Motor neuron (in vitro differentiated cells): ENCODE data around the gene FRMD4A. TPM values are rescaled to one million over a fixed set of nuclear protein-coding genes. Genes with fewer than 3 reads are reported as not detected.
"Not testable (repeated sequence)": the region's sequence is repeated elsewhere in the genome, so short reads cannot be mapped to it uniquely, and the experiment has no call there.

Source experiments
- ATAC-seq, 8 experiments: fragments of 200-7000 bp; cut with Tn5 transposase; replicated peaks in 6 of 8; 2 replicates each; pipeline ENCODE4 v1.8.0; 2021; ENCODE audit warnings: mild to moderate bottlenecking in 8 of 8, moderate library complexity in 8 of 8
- H3K27ac ChIP-seq, 2 donors: fragments of 250-450 bp; sonication (Bioruptor Pico); 2 replicates each; pipeline ENCODE4 v1.9.0; 2021; ENCODE audit warnings: antibody characterized with exemption in 2 of 2, mild to moderate bottlenecking in 2 of 2, moderate library complexity in 1 of 2
- H3K4me1 ChIP-seq, 2 donors: fragments of 250-450 bp; sonication (Bioruptor Pico); replicated peaks in 1 of 2; 2 replicates each; pipeline ENCODE4 v1.6.1; 2021; ENCODE audit warnings: antibody characterized with exemption in 2 of 2, mild to moderate bottlenecking in 2 of 2, moderate library complexity in 1 of 2
- H3K4me3 ChIP-seq, 5 donors: fragments of 250-450 bp; sonication (Bioruptor Pico); 2 replicates each; pipeline ENCODE4 v1.9.0; 2021; ENCODE audit warnings: antibody characterized with exemption in 5 of 5, mild to moderate bottlenecking in 5 of 5, moderate library complexity in 4 of 5
- WGBS, 10 experiments: fragments of 450-650 bp; shearing (Covaris generic); methylation state at CpG; one replicate each; pipeline ENCODE4 v1.0.0; 2022; 5-methylcytosine and 5-hydroxymethylcytosine counted together
- in situ Hi-C, 9 experiments: fragments of 400-800 bp; cut with MboI; loops; one replicate each; pipeline ENCODE4 v1.15.0; 2021; ENCODE audit warnings: low sequenced_read_pairs in 9 of 9, low pct_unique_long_range_greater_than_20kb in 2 of 9; ENCODE audit not compliant: unreplicated experiment in 9 of 9
- total RNA-seq, 8 experiments: library from RNA; unstranded; fragments of 300-600 nt; gene quantifications; 2 replicates each; pipeline versions ENCODE4 v1.2.3 to v1.2.4, GENCODE V29; 2022

The FRMD4A gene
- total RNA-seq, 8 experiments from 2014 or later = 18.6 to 87.3 (median 44.5) TPM

GRCh38 chr10:13913897-13914296, 416.8 kb downstream of the FRMD4A start:
- in situ Hi-C loops = no loop called here
- Histone ChIP-seq H3K4me1 (no peaks in the 10 kb centered on the region), H3K27ac (no peak overlapping the region), H3K4me3 (no peak overlapping the region)
- 11 to 100% (median 100%) methylated on average over 1 to 3 of the region's 5 CpGs; no CpG with 5 or more reads in 3 of the 10 experiments for WGBS, 10 experiments
- ATAC-seq = no peak

DNA sequence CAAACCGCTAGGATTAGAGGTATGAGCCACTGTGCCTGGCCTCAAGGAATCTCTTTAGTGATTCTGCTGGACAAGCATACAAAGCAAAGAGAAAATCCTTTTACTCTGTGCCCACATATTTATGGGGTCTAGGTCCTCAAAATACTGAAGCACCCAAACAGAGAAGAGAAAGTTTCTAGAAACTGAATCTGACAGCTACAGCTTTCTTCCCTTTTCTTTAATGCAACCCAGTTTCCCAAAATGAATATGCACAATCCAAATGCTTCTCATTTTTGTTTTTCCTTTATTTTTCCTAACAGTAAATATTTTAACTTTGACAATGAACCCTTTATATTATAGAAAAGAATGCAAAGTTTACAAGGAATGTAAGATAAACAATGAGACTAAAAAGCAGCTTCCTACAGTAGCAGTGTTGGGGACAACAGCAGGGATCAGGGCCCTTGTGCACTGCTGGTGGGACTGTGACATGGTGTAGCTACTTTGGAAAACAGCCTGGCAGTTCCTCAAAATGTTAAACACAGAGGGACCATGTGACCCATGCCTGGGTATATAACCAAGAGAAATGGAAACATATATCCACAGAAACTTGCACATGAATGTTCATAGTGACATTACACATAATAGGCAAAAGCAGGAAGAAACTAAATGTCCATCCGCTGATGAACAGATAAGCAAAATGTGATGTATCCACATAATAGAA, 418.8 kb downstream of the FRMD4A start:
- ATAC-seq = no peak
- Histone ChIP-seq H3K4me3 (no peak overlapping the region), H3K4me1 (no peaks in the 10 kb centered on the region), H3K27ac (no peak overlapping the region)
- in situ Hi-C loops = no loop called here
- 80 to 100% (median 90%) methylated on average over 1 to 2 of the region's 2 CpGs; no CpG with 5 or more reads in 3 of the 10 experiments for WGBS, 10 experiments

DNA sequence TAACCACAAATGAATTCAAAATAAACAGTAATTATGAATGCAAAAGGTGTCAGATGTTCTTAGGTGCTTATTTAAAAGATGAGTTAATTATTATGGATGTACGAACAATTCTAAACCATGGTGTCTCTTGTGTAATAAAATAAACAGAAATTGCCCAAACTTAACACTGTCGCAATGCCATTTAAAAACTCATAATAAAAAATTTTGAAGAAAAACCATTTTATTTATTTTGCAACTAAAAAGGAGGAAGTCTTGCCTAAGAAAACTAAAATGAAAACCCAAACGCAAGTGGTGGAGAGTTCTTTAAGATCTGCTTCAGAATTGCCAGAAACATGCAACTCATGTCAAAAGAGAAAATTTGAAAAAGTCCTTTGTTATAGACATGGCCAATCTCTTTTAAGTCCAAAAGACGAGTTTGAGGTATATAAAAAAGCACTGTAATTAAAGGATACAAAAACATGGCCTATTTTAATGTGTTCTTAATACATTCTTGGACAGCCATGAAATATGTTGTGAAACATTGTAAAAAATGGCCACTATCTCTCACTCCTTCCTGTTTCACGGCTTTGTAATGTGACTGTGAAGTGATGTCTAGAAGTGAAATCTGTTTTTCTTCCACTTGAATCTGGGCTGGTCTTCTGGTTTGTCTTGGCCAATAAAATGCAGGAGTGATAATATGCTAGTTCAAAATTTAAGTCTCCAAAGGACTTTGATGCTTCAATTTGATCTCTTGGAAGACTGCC, 421.0 kb downstream of the FRMD4A start:
- no peak overlapping the region for H3K4me3 ChIP-seq
- in situ Hi-C loops = no loop called here
- no peak for ATAC-seq
- H3K4me1 ChIP-seq = no peaks in the 10 kb centered on the region
- 65 to 100% (median 94%) methylated on average over 3 to 5 of the region's 5 CpGs for WGBS, 10 experiments
- H3K27ac ChIP-seq = no peak overlapping the region

DNA sequence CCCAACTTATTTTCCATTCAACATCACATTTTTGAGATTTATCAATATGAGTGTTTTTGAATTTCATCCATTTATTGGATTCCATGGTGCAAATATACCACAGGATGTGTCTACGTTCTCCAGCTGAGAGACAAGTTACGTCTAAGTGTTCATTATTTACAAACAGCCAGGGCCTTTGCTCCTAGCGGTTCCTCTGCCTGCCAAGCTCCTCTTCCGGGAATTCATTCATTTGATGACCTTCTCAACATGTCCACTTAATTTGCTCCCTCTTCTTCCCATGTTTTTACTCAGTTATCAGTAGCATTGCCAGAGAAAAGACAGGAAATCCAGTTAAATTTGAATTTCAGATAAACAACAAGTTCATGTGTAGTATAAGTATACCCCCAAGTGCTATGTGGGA, 422.2 kb downstream of the FRMD4A start:
- 84 to 100% (median 100%) methylated on average over 1 to 4 of the region's 4 CpGs; no CpG with 5 or more reads in 1 of the 10 experiments for WGBS, 10 experiments
- in situ Hi-C loops = no loop called here
- H3K4me3 ChIP-seq = no peak overlapping the region
- H3K27ac ChIP-seq = no peak overlapping the region
- peaks cover 5 to 8% of the 10 kb centered on the region in 2 donors for H3K4me1 ChIP-seq
- ATAC-seq = no peak

GRCh38 chr10:13907570-13907969, 423.2 kb downstream of the FRMD4A start:
- no peak overlapping the region for H3K27ac ChIP-seq
- no peak overlapping the region for H3K4me3 ChIP-seq
- WGBS, 10 experiments = 0 to 100% (median 68%) methylated on average over 1 to 6 of the region's 6 CpGs; no CpG with 5 or more reads in 2 of the 10 experiments
- no peak for ATAC-seq
- in situ Hi-C loops = no loop called here
- H3K4me1 ChIP-seq = peaks cover 5 to 8% of the 10 kb centered on the region in 2 donors

DNA sequence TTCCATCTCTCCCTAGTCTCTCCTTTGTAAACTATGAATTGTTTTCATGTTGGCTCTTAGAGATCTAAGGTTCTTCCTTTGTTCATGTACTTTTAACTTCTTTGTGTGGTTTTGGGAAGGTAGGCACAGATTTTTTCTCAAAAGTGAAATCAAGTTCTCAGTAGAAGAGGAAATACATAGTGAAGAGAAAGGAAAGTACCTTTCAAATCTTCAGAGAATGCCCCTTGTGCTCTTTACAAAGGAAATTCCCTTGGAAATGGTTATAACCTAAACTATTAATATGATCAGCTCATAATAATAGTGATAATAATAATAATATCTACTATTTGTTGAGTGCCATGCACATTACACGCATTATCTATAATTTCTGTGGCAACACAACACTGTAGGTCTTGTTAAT, 425.4 kb downstream of the FRMD4A start:
- H3K4me1 ChIP-seq = peaks cover 5 to 8% of the 10 kb centered on the region in 2 donors
- 90 to 100% (median 100%) methylated on average over 1 of the region's 1 CpG; no CpG with 5 or more reads in 5 of the 10 experiments for WGBS, 10 experiments

GRCh38 chr10:13904064-13904463, 426.7 kb downstream of the FRMD4A start:
- in situ Hi-C loops = no loop called here
- H3K27ac ChIP-seq = peak overlapping the region in 1 of 2 donors; percentile 6
- WGBS, 10 experiments = 17 to 100% (median 80%) methylated on average over 1 to 15 of the region's 16 CpGs; no CpG with 5 or more reads in 1 of the 10 experiments
- peaks cover 5 to 12% of the 10 kb centered on the region in 2 donors for H3K4me1 ChIP-seq
- no peak overlapping the region for H3K4me3 ChIP-seq
- peak in 4 of 8 experiments; percentile 44 to 86 (median 74) for ATAC-seq

More for the DNA sequence above, 425.4 kb downstream of the FRMD4A start:
- Histone ChIP-seq H3K4me3 (no peak overlapping the region), H3K27ac (no peak overlapping the region)
- no peak for ATAC-seq
- in situ Hi-C loops = no loop called here

DNA sequence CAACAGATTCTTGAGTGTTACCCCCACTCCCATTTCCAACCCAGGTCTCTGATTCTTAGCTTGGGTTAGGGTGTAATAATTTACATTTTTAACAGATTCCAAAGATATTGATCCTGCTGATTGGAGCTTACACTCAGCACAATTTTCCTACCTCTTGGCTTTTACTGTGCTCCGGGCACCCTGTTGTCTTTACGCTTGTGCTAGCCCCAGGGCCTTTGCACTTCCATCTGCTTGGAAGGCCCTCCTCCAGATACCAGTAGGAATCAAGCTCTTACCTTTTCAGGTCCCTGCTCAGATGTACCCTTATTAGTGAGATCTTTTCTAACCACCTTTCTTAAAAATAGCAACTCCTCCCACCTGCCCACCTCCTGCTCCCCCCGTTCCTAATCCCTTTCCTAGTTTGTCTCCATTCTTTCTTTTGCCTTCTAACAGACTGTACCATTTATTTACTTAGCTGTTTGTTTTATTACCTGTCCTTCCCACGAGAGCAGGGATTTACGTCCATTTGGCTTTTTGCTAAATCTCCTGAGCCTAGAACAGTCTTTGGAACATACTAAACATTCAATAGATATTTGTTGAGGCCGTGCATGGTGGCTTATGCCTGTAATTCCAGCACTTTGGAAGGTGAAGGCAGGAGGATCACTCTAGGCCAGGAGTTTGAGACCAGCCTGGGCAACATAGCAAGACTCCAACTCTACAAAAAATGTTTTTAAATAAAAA, 427.7 kb downstream of the FRMD4A start:
- in situ Hi-C loops = no loop called here

GRCh38 chr10:13899941-13900340, 430.8 kb downstream of the FRMD4A start:
- ATAC-seq = peak in 3 of 8 experiments; percentile 55 to 66 (median 61)
- 60 to 100% (median 93%) methylated on average over 1 to 3 of the region's 3 CpGs; no CpG with 5 or more reads in 5 of the 10 experiments for WGBS, 10 experiments
- H3K27ac ChIP-seq = no peak overlapping the region
- in situ Hi-C loops = no loop called here
- no peak overlapping the region for H3K4me3 ChIP-seq
- peaks cover 5 to 12% of the 10 kb centered on the region in 2 donors for H3K4me1 ChIP-seq

More for the DNA sequence above, 427.7 kb downstream of the FRMD4A start:
- peaks cover 5 to 12% of the 10 kb centered on the region in 2 donors for H3K4me1 ChIP-seq
- ATAC-seq = no peak
- no peak overlapping the region for H3K27ac ChIP-seq
- H3K4me3 ChIP-seq = no peak overlapping the region
- 33 to 100% (median 94%) methylated on average over 1 to 6 of the region's 6 CpGs for WGBS, 10 experiments

DNA sequence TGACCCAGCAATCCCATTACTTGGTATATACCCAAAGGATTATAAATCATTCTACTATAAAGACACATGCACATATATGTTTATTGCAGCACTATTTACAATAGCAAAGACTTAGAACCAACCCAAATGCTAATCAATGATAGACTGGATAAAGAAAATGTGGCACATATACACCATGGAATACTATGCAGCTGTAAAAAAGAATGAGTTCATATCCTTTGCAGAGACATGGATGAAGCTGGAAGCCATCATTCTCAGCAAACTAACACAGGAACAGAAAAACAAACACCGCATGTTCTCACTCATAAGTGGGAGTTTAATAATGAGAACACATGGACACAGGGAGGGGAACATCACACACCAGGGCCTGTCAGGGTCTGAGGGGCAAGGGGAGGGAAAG, 434.6 kb downstream of the FRMD4A start:
- H3K4me1 ChIP-seq, H3K27ac ChIP-seq, ATAC-seq, in situ Hi-C loops, H3K4me3 ChIP-seq: not testable (repeated sequence)
- WGBS, 10 experiments = 100% methylated on average over 1 of the region's 1 CpG; no CpG with 5 or more reads in 8 of the 10 experiments

GRCh38 chr10:13894412-13895093, 436.2 kb downstream of the FRMD4A start:
- H3K4me3 ChIP-seq = no peak overlapping the region
- no peak overlapping the region for H3K27ac ChIP-seq
- no peak for ATAC-seq
- WGBS, 10 experiments = 17 to 100% (median 81%) methylated on average over 1 to 9 of the region's 9 CpGs; no CpG with 5 or more reads in 1 of the 10 experiments
- in situ Hi-C loops = no loop called here
- H3K4me1 ChIP-seq = peaks cover 10 to 18% of the 10 kb centered on the region in 2 donors

DNA sequence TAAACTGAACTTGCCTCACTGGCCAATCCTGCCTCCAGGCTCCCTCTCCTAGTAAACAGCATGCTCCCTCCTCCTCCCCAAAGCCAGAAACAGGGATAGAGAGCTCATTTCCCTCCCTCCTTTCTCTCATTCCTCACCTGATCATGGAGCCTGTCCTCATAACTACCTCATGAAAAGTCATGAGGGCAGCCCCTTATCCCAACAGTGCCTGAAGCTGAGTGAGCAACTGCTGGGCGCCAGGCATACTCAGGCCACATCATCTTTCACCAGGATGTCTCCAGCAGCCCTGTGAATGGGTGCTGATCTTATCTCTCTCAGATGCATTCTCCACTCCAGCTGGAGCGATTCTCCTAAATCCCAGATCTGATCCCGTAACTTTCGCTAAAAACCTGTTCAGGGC, 436.8 kb downstream of the FRMD4A start:
- ATAC-seq = no peak
- Histone ChIP-seq H3K4me3 (no peak overlapping the region), H3K4me1 (peaks cover 15 to 22% of the 10 kb centered on the region in 2 donors), H3K27ac (no peak overlapping the region)
- in situ Hi-C loops = no loop called here
- WGBS, 10 experiments = 80 to 100% (median 95%) methylated on average over 1 to 2 of the region's 4 CpGs; no CpG with 5 or more reads in 6 of the 10 experiments
